Ovary (tissue), 9 donors: ENCODE measurements around the gene C6orf47. TPM values are rescaled to one million over a fixed set of nuclear protein-coding genes. Genes with fewer than 3 reads are reported as not detected.

Experiments used
- DNase-seq, 5 donors: peaks; one replicate each; pipeline ENCODE4 v3.0.0-alpha.2; 2019 to 2020
- H3K27ac ChIP-seq, 2 donors: fragments of 200-600 bp; one replicate each; pipeline versions ENCODE4 v1.5.1 to v1.8.0; 2019 to 2022
- H3K27me3 ChIP-seq: fragments of 200-600 bp; one replicate; pipeline ENCODE4 v1.8.0; 2022
- H3K36me3 ChIP-seq: fragments of 200-600 bp; sonication (generic); one replicate; pipeline ENCODE4 v1.5.1; 2019
- H3K4me1 ChIP-seq: one replicate; pipeline ENCODE4 v1.8.1; 2013; ENCODE audit warnings: mild to moderate bottlenecking, moderate library complexity; ENCODE audit not compliant: insufficient read depth
- H3K4me3 ChIP-seq: fragments of 200-600 bp; sonication (generic); one replicate; pipeline ENCODE4 v1.5.1; 2017
- H3K9me3 ChIP-seq, 2 donors: fragments of 200-600 bp in 1 of 2; sonication (generic) in 1 of 2; one replicate each; pipeline versions ENCODE4 v1.5.1 to v1.8.1; 2013 to 2019; ENCODE audit warnings: mild to moderate bottlenecking in 1 of 2, moderate library complexity in 1 of 2
- EP300 ChIP-seq: sonication (generic); formaldehyde crosslinking; IDR thresholded peaks from one replicate; pipeline ENCODE4 v1.6.1; 2017; ENCODE audit warnings: antibody characterized with exemption
- POLR2A ChIP-seq: fragments of 450-650 bp; IDR thresholded peaks from one replicate; pipeline ENCODE4 v1.6.1; 2017; ENCODE audit warnings: antibody characterized with exemption, mild to moderate bottlenecking, moderate library complexity
- WGBS, 3 donors: extraction: QIAGEN DNeasy Blood & Tissue Kit in 1 of 3; methylation state at CpG; one replicate each; pipeline versions ENCODE4 v1.1.5 to v1.1.7; 2013 to 2017; 5-methylcytosine and 5-hydroxymethylcytosine counted together
- intact Hi-C, 4 donors: fragments of 100-400 bp; cut with DNase I; formaldehyde crosslinking; loops; one replicate each; pipeline versions ENCODE4 v1.11.0 to v1.15.1; 2022 to 2023
- polyA plus RNA-seq, 2 donors: library from polyadenylated mRNA; stranded (reverse); fragments of 200-250 nt in 1 of 2; fragments of 350-450 nt in 1 of 2; fragmentation: Illumina TruSeq in 1 of 2; extraction: RNeasy Lipid Tissue Mini Kit (QIAGEN cat#74804) in 1 of 2; gene quantifications; one replicate each; pipeline ENCODE4 v1.2.3, GENCODE V29; 2013 to 2014
- total RNA-seq, 7 donors: library from RNA; depleted of rRNA in 2 of 7; stranded (reverse); fragments of >200 nt in 2 of 7; fragmentation: NEBNext Ultra II Directional in 3 of 7; extraction: Animal tissue kit (Norgen Biotek cat#: 25700) in 3 of 7; gene quantifications; one replicate each; pipeline versions ENCODE4 v1.1.0 to v1.2.4, GENCODE V29; 2016 to 2023
- TF ChIP-seq, protein P1 (sequence below), 3 donors: fragments of 450-650 bp in 2 of 3; fragments of 200-600 bp in 1 of 3; IDR thresholded peaks; one replicate each; pipeline versions ENCODE4 v1.5.1 to v1.8.0; 2016 to 2022; ENCODE audit warnings: antibody characterized with exemption in 3 of 3, mild to moderate bottlenecking in 1 of 3
- donor health status: DM: no; HTN: no; CAD: no; lungs with moderate emphysema.
- donor health status: DM: no; HTN: no; CAD: no.
- donor health status: Bipolar disorder and iron deficiency.
- donor health status: DM: yes; HTN: yes; CAD: no.
- donor health status: DM: no; HTN: no; CAD: no.
- donor health status: DM: yes; HTN: yes; CAD: no.

C6orf47 gene
- total and polyA plus RNA-seq, 9 donors = 13.9 to 26.2 (median 19.7) TPM

DNA sequence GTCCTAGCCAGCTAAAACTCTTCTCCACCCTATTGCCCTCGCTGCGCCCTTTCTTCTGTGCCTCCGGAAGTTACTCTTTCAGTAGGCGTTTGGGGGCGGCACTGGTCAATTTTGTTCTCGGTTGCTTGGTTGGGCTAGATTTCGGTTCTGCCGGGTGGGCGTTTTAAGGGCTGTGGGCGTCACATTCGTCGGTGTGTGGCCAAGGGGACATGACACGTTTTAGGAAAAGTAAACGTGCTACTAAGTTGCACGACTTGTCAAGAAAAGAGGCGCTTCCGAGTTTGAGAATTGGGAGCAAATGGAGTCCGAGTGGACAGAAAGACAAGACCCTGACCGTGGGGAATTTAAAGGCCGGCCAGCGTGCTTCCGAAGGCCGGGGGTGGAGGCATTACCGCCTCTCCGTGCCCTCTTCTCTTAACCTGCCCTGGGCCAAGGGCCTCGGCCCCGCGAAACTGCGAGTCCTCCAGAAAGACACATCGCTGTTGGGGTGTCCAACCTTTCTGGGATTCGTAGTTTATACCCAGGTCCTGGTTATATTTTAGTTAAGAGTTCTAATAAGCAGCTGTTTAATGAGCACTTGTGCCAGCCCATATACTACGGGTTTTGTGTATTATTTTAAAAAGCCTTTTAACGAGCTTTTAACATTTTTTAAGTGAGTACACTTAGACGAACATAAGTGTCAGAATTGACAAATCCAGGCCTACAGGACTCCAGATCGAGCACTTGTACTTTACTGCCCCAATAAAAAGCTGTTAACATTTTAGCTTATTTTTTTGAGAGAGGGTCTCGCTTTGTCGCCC lies 7.5 kb downstream of the C6orf47 start:
- H3K36me3 ChIP-seq = no peaks in the 10 kb centered on the region
- 6 to 7% (median 7%) methylated on average over 37 of the region's 37 CpGs for WGBS, 3 donors
- TF ChIP-seq POLR2A (peak; percentile 3), EP300 (no peak)
- TF ChIP-seq, protein P1, sequence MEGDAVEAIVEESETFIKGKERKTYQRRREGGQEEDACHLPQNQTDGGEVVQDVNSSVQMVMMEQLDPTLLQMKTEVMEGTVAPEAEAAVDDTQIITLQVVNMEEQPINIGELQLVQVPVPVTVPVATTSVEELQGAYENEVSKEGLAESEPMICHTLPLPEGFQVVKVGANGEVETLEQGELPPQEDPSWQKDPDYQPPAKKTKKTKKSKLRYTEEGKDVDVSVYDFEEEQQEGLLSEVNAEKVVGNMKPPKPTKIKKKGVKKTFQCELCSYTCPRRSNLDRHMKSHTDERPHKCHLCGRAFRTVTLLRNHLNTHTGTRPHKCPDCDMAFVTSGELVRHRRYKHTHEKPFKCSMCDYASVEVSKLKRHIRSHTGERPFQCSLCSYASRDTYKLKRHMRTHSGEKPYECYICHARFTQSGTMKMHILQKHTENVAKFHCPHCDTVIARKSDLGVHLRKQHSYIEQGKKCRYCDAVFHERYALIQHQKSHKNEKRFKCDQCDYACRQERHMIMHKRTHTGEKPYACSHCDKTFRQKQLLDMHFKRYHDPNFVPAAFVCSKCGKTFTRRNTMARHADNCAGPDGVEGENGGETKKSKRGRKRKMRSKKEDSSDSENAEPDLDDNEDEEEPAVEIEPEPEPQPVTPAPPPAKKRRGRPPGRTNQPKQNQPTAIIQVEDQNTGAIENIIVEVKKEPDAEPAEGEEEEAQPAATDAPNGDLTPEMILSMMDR (IDR thresholded peaks at IDR 0.05) = peak in 1 of 3 donors; percentile 6
- peak overlapping the region; percentile 99 to 100 for H3K27ac ChIP-seq
- no peaks in the 10 kb centered on the region for H3K9me3 ChIP-seq
- no peaks in the 10 kb centered on the region for H3K27me3 ChIP-seq
- intact Hi-C loops = loop anchor here in 1 of 4 donors (2.0 kb wide), 1 partner anchor 32 kb away; the partner anchor contains the start of gene PRRC2A
- DNase-seq = peak in 4 of 5 donors; percentile 87 to 92 (median 89)
- H3K4me1 ChIP-seq = peaks cover 7% of the 10 kb centered on the region
- H3K4me3 ChIP-seq = peak overlapping the region; percentile 95

DNA sequence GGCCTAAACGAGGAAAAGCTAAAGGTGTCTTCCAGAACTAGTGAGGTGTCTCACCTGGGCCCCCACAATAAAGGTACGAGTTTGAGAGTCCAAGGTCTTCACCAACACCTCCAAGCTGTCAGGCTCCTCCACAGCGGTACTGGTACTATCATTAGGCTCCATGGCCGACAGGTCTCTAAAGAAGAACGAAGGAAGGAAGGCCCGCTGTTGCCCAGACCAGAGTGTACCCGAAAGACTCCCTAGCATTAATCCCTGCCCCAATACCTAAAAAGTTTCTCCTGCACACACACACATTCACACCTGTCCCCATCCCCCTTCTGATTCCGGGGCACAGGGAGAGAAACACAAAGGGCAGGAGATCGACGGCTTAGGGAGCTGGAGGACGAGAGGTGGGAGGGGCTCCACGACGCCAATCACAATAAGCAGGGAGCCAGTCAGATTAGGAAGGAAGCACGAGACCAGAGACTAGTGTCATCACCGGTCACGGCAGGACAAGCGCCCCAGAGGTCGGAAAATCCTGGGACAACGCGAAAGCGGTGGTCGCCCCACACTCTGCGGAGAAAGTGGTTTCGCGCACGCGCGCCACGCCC lies 8.9 kb downstream of the C6orf47 start:
- peak overlapping the region; percentile 99 to 100 for H3K27ac ChIP-seq
- H3K36me3 ChIP-seq = no peaks in the 10 kb centered on the region
- no peaks in the 10 kb centered on the region for H3K9me3 ChIP-seq
- H3K27me3 ChIP-seq = no peaks in the 10 kb centered on the region
- H3K4me1 ChIP-seq = peaks cover 6% of the 10 kb centered on the region
- TF ChIP-seq, protein P1 (IDR thresholded peaks at IDR 0.05) = no peak
- TF ChIP-seq POLR2A = no peak
- no peak for TF ChIP-seq EP300
- no peak for DNase-seq
- H3K4me3 ChIP-seq = peak overlapping the region; percentile 95
- WGBS, 3 donors = 1 to 3% (median 1%) methylated on average over 29 of the region's 29 CpGs
- intact Hi-C loops = loop anchor here in 1 of 4 donors (2.0 kb wide), 1 partner anchor 31 kb away; the partner anchor contains the start of gene PRRC2A

DNA sequence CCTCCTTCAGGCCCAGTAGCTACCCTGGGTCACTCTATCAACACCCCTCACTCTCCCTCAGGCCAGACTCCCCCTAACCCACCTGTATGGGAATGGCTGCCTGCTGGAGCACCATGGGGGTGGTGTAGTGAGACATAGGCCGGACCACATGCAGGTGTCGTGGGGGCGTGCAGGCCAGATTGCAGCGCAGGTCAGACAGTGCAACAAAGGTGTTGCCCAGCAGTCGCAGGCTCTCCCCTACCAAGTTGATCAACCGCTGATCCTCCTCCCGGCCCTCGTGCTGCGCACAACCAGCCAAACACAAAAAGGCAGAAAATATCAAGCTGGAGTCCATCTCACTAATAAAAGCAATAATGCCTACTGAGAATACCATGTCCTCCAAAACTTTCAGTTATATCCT lies 15.3 kb downstream of the C6orf47 start:
- H3K4me1 ChIP-seq = no peaks in the 10 kb centered on the region
- H3K4me3 ChIP-seq = no peak overlapping the region
- no peak overlapping the region for H3K27ac ChIP-seq
- WGBS, 3 donors = 87 to 89% (median 89%) methylated on average over 9 of the region's 9 CpGs
- DNase-seq = no peak
- no peaks in the 10 kb centered on the region for H3K36me3 ChIP-seq
- intact Hi-C loops = no loop called here
- TF ChIP-seq POLR2A = no peak
- TF ChIP-seq, protein P1 (IDR thresholded peaks at IDR 0.05) = no peak
- TF ChIP-seq EP300 = no peak
- H3K9me3 ChIP-seq = no peaks in the 10 kb centered on the region
- no peaks in the 10 kb centered on the region for H3K27me3 ChIP-seq

DNA sequence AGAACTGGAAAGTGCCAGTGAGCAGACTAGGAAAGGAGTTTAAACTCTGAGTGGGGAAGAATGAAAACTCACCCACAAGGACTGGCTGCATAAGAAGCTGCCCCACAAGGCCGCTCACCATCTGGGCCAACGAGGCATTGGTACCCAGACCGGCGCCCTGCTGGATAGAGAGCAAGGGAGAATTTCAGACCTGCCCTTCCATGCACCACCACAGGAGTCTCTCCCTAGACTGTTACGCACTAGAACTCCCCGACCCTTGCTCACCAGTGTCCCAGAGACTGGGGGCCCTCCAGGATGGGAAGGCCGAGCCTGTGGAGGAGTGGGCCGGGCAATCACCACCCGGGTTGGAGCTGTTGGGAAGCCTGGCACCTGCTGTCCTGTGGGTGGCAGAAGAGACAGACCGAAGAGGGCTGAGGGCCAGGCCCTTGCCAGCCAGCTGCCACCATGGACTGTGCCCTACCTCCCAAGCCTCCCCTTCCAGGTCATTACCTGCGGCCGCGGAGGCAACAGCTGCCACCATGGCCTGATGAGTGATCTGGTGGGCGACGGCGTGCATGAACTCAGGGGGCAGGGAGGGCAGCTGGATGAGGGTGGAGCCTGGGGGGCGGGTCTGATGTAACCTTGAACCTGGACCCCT lies 16.6 kb downstream of the C6orf47 start:
- no peak overlapping the region for H3K4me3 ChIP-seq
- H3K36me3 ChIP-seq = no peaks in the 10 kb centered on the region
- no peaks in the 10 kb centered on the region for H3K9me3 ChIP-seq
- no peak for DNase-seq
- WGBS, 3 donors = 78 to 81% (median 80%) methylated on average over 17 of the region's 17 CpGs
- H3K4me1 ChIP-seq = no peaks in the 10 kb centered on the region
- H3K27ac ChIP-seq = no peak overlapping the region
- intact Hi-C loops = no loop called here
- H3K27me3 ChIP-seq = no peaks in the 10 kb centered on the region
- TF ChIP-seq EP300 = no peak
- TF ChIP-seq, protein P1 (IDR thresholded peaks at IDR 0.05) = no peak
- TF ChIP-seq POLR2A = no peak
